ENCODE measurements around the gene MOCS2.
"Not testable (repeated sequence)": the region's sequence is repeated elsewhere in the genome, so short reads cannot be mapped to it uniquely, and the experiment has no call there.

Gene MOCS2

GRCh38 chr5:53109443-53110127 is at the start of gene MOCS2:
MOCS2 (minus strand) TSS chr5:53109757; CDS start chr5:53107174, 2,583 bp downstream.
- DNase-seq: peak; percentile 87

GRCh38 chr5:53151713-53152458 is 42.3 kb upstream of the MOCS2 start:
- no peak for DNase-seq

GRCh38 chr5:53133020-53133419 is 23.5 kb upstream of the MOCS2 start:
- no peak for DNase-seq

- DNase-seq: no peak
Observed at GRCh38 chr5:53130266-53130665, 20.7 kb upstream of the MOCS2 start.

GRCh38 chr5:53128481-53128880 is 18.9 kb upstream of the MOCS2 start:
- DNase-seq: no peak

GRCh38 chr5:53127107-53127506 is 17.6 kb upstream of the MOCS2 start:
- no peak for DNase-seq

- no peak for DNase-seq
Observed at GRCh38 chr5:53126521-53126920, 17.0 kb upstream of the MOCS2 start.

GRCh38 chr5:53123702-53124101 is 14.1 kb upstream of the MOCS2 start:
- DNase-seq: no peak

- DNase-seq: no peak
Observed at GRCh38 chr5:53120165-53120564, 10.6 kb upstream of the MOCS2 start.

GRCh38 chr5:53118879-53119278 is 9.3 kb upstream of the MOCS2 start:
- no peak for DNase-seq

- DNase-seq: no peak
Observed at GRCh38 chr5:53116597-53116996, 7.0 kb upstream of the MOCS2 start.

- DNase-seq: no peak
Observed at GRCh38 chr5:53114988-53115387, 5.4 kb upstream of the MOCS2 start.

- DNase-seq: no peak
Observed at GRCh38 chr5:53113947-53114346, 4.4 kb upstream of the MOCS2 start.

GRCh38 chr5:53112909-53113308 is 3.4 kb upstream of the MOCS2 start:
- DNase-seq: no peak

GRCh38 chr5:53112307-53112706 is 2.8 kb upstream of the MOCS2 start:
- DNase-seq: not testable (repeated sequence)

- DNase-seq: no peak
Observed at GRCh38 chr5:53111139-53111538, 1.6 kb upstream of the MOCS2 start.

- DNase-seq: no peak
Observed at GRCh38 chr5:53110156-53110555, 599 bp upstream of the MOCS2 start.

GRCh38 chr5:53109056-53109442 is 508 bp downstream of the MOCS2 start:
- DNase-seq: no peak

GRCh38 chr5:53105611-53106300 is 3.8 kb downstream of the MOCS2 start:
- no peak for DNase-seq

- DNase-seq: no peak
Observed at GRCh38 chr5:53100606-53101005, 9.0 kb downstream of the MOCS2 start.

- DNase-seq: no peak
Observed at GRCh38 chr5:53099546-53099945, 10.0 kb downstream of the MOCS2 start.

GRCh38 chr5:53095931-53096525 is 13.5 kb downstream of the MOCS2 start:
- peak; percentile 68 for DNase-seq

GRCh38 chr5:53095217-53095616 is 14.3 kb downstream of the MOCS2 start:
- no peak for DNase-seq

- no peak for DNase-seq
Observed at GRCh38 chr5:53092242-53092641, 17.3 kb downstream of the MOCS2 start.
